T-cell (primary cell): ENCODE results near the gene MARCHF6. TPM values are rescaled to one million over a fixed set of nuclear protein-coding genes. Genes with fewer than 3 reads are reported as not detected.
"Not testable (repeated sequence)": the region's sequence is repeated elsewhere in the genome, so short reads cannot be mapped to it uniquely, and the experiment has no call there.

Source experiments
- ATAC-seq, 4 experiments: fragments of 200-7000 bp in 3 of 4; fragments of 150-1000 bp in 1 of 4; cut with Tn5 transposase; replicated peaks in 1 of 4; 1 replicate in 3 of 4; 2 replicates in 1 of 4; pipeline ENCODE4 v1.10.0; 2021; ENCODE audit warnings: moderate library complexity in 3 of 4, mild to moderate bottlenecking in 2 of 4, moderate number of reproducible peaks in 1 of 4
- CTCF ChIA-PET, 2 donors: fragments of 300-600 bp; sonication (Branson Sonifier 250); formaldehyde crosslinking; loops; one replicate each; lab custom pipeline; 2022; ENCODE audit warnings: antibody characterized with exemption in 2 of 2; lab: Charles Lee
- POLR2A ChIA-PET, 2 donors: fragments of 300-600 bp; sonication (Branson Sonifier 250); formaldehyde crosslinking; loops; one replicate each; lab custom pipeline; 2022; ENCODE audit warnings: antibody characterized with exemption in 2 of 2; lab: Charles Lee
- DNase-seq, 35 experiments: peaks; one replicate each; pipeline versions ENCODE4 v3.0.0 to v3.0.0-alpha.2; 2013 to 2023
- H3K27ac ChIP-seq: one replicate; pipeline ENCODE4 v1.5.1; 2013; ENCODE audit warnings: low read length
- H3K27me3 ChIP-seq, 2 experiments: replicated peaks in 1 of 2; 1 replicate in 1 of 2; 2 replicates in 1 of 2; pipeline versions ENCODE4 v1.6.1 to v1.7.0; 2013; ENCODE audit warnings: low read length in 1 of 2, mixed read lengths in 1 of 2; ENCODE audit not compliant: control insufficient read depth in 2 of 2, insufficient read depth in 2 of 2; ENCODE audit errors: extremely low read depth in 1 of 2
- H3K36me3 ChIP-seq, 2 donors: 1 replicate in 1 of 2; 2 replicates in 1 of 2; pipeline versions ENCODE4 v1.6.1 to v1.7.0; 2013; ENCODE audit warnings: low read length in 1 of 2; ENCODE audit not compliant: control insufficient read depth in 2 of 2, insufficient read depth in 1 of 2; ENCODE audit errors: extremely low read depth in 1 of 2
- H3K4me1 ChIP-seq, 2 experiments: 1 replicate in 1 of 2; 2 replicates in 1 of 2; pipeline versions ENCODE4 v1.6.1 to v1.7.0; 2013; ENCODE audit warnings: low read length in 2 of 2, mixed read lengths in 1 of 2; ENCODE audit not compliant: insufficient read depth in 2 of 2, control insufficient read depth in 1 of 2; ENCODE audit errors: extremely low read depth in 1 of 2
- H3K4me3 ChIP-seq, 2 donors: 1 replicate in 1 of 2; 2 replicates in 1 of 2; pipeline versions ENCODE4 v1.5.1 to v1.7.0; 2013; ENCODE audit warnings: mild to moderate bottlenecking in 2 of 2, low read length in 1 of 2, moderate library complexity in 1 of 2; ENCODE audit not compliant: control insufficient read depth in 1 of 2; ENCODE audit errors: extremely low read depth in 1 of 2
- H3K9me3 ChIP-seq: 2 replicates; pipeline ENCODE4 v1.7.0; 2013
- H3K27ac Mint-ChIP-seq, 2 donors: one replicate each; pipeline ENCODE4 v1.8.0; 2020 to 2021; ENCODE audit warnings: mild to moderate bottlenecking in 2 of 2, mixed read lengths in 2 of 2
- H3K27me3 Mint-ChIP-seq, 2 donors: one replicate each; pipeline ENCODE4 v1.8.0; 2021 to 2022; ENCODE audit warnings: mixed read lengths in 2 of 2
- H3K36me3 Mint-ChIP-seq: one replicate; pipeline ENCODE4 v1.8.0; 2021; ENCODE audit warnings: mixed read lengths
- H3K4me1 Mint-ChIP-seq, 3 donors: one replicate each; pipeline ENCODE4 v1.8.0; 2020 to 2022; ENCODE audit warnings: mixed read lengths in 3 of 3, mild to moderate bottlenecking in 1 of 3
- H3K4me3 Mint-ChIP-seq, 3 donors: one replicate each; pipeline ENCODE4 v1.8.0; 2020 to 2022; ENCODE audit warnings: mild to moderate bottlenecking in 3 of 3, mixed read lengths in 3 of 3, moderate library complexity in 3 of 3
- H3K9me3 Mint-ChIP-seq, 3 donors: one replicate each; pipeline ENCODE4 v1.8.0; 2020 to 2022; ENCODE audit warnings: mixed read lengths in 3 of 3
- WGBS: methylation state at CpG from one replicate; pipeline ENCODE4 v1.1.5; 2013; ENCODE audit warnings: missing lambda C conversion rate; ENCODE audit not compliant: insufficient coverage; 5-methylcytosine and 5-hydroxymethylcytosine counted together
- total RNA-seq, 35 experiments: library from RNA in 6 of 35; stranded (reverse) in 6 of 35; fragments of 120-200 nt in 1 of 35; gene quantifications; one replicate each; pipeline versions ENCODE4 v1.2.1 to v1.2.4 and lab custom pipeline; 2013 to 2026

MARCHF6 gene
- total RNA-seq, 5 donors from 2014 or later (not counting 1 experiment from before 2014, with no cell fraction given) = 146 to 185 (median 167) TPM

- ChIA-PET CTCF (interaction anchor here in 1 of 2 donors (0.5 to 0.7 kb wide), 3 partner anchors 20 to 87 kb away, joined by 3 to 4 read pairs (median 4); no protein-coding TSS in a partner anchor), POLR2A (interaction anchor here in 1 of 2 donors (1.8 kb wide), 1 partner anchor 12 kb away, joined by 4 read pairs; no protein-coding TSS in a partner anchor)
- H3K27me3 Mint-ChIP-seq, H3K27ac ChIP-seq, ATAC-seq, H3K4me3 ChIP-seq, DNase-seq, H3K9me3 Mint-ChIP-seq, H3K27me3 ChIP-seq, H3K36me3 ChIP-seq, H3K9me3 ChIP-seq: not testable (repeated sequence)
- Mint-ChIP-seq H3K36me3 (peaks cover 23% of the 10 kb centered on the region), H3K4me1 (peaks cover 85 to 94% (median 87%) of the 10 kb centered on the region in 3 donors), H3K27ac (peak overlapping the region in 1 of 2 donors; percentile 12), H3K4me3 (peak overlapping the region in 1 of 3 donors; percentile 24)
- peaks cover 2 to 41% of the 10 kb centered on the region in 2 experiments for H3K4me1 ChIP-seq
- no CpG with 5 or more reads among the region's 2 CpGs for WGBS
These were observed 17.9 kb downstream of the MARCHF6 start for GRCh38 chr5:10371369-10371768.

- CTCF ChIA-PET = no interaction called here
- DNase-seq = no peak
- H3K27ac ChIP-seq = no peak overlapping the region
These were observed 19.5 kb downstream of the MARCHF6 start for GRCh38 chr5:10372726-10373709.

GRCh38 chr5:10374046-10375022 is 20.8 kb downstream of the MARCHF6 start:
- DNase-seq (no peak), ATAC-seq (no peak)
- Histone ChIP-seq H3K36me3 (peaks cover 0 to 9% of the 10 kb centered on the region in 2 donors), H3K27ac (no peak overlapping the region), H3K4me3 (no peak overlapping the region), H3K27me3 (no peaks in the 10 kb centered on the region), H3K4me1 (peaks cover 7 to 32% of the 10 kb centered on the region in 2 experiments), H3K9me3 (no peaks in the 10 kb centered on the region)
- Mint-ChIP-seq H3K36me3 (peaks cover 30% of the 10 kb centered on the region), H3K9me3 (no peaks in the 10 kb centered on the region), H3K4me3 (peak overlapping the region in 1 of 3 donors; percentile 3), H3K27me3 (no peaks in the 10 kb centered on the region), H3K4me1 (peaks cover 77 to 89% (median 83%) of the 10 kb centered on the region in 3 donors), H3K27ac (peak overlapping the region in 1 of 2 donors; percentile 22)
- POLR2A ChIA-PET = no interaction called here
- CTCF ChIA-PET = interaction anchor here in 1 of 2 donors (0.6 kb wide), 1 partner anchor 17 kb away, joined by 5 read pairs; no protein-coding TSS in a partner anchor
- 94% methylated on average over 7 of the region's 11 CpGs for WGBS

More at GRCh38 chr5:10372726-10373709, 19.5 kb downstream of the MARCHF6 start:
- H3K4me1 ChIP-seq = peaks cover 7 to 42% of the 10 kb centered on the region in 2 experiments
- H3K9me3 ChIP-seq = no peaks in the 10 kb centered on the region
- no peaks in the 10 kb centered on the region for H3K27me3 ChIP-seq
- H3K36me3 ChIP-seq = peaks cover 0 to 7% of the 10 kb centered on the region in 2 donors
- H3K36me3 Mint-ChIP-seq = peaks cover 28% of the 10 kb centered on the region
- H3K4me3 Mint-ChIP-seq = no peak overlapping the region
- no peaks in the 10 kb centered on the region for H3K9me3 Mint-ChIP-seq
- peak in 1 of 4 experiments; percentile 16 for ATAC-seq
- H3K27ac Mint-ChIP-seq = peak overlapping the region in 1 of 2 donors; percentile 39
- no peaks in the 10 kb centered on the region for H3K27me3 Mint-ChIP-seq
- WGBS = 91% methylated on average over 7 of the region's 8 CpGs
- H3K4me1 Mint-ChIP-seq = peaks cover 83 to 94% (median 86%) of the 10 kb centered on the region in 3 donors
- no peak overlapping the region for H3K4me3 ChIP-seq
- POLR2A ChIA-PET = interaction anchor here in 1 of 2 donors (0.9 kb wide), 1 partner anchor 13 kb away, joined by 5 read pairs; no protein-coding TSS in a partner anchor

GRCh38 chr5:10375146-10375545 is 21.7 kb downstream of the MARCHF6 start:
- 100% methylated on average over 9 of the region's 29 CpGs for WGBS
- DNase-seq, CTCF ChIA-PET, H3K27me3 Mint-ChIP-seq, H3K27ac ChIP-seq, H3K4me3 ChIP-seq, H3K27me3 ChIP-seq, ATAC-seq, H3K4me3 Mint-ChIP-seq, POLR2A ChIA-PET, H3K27ac Mint-ChIP-seq, H3K9me3 ChIP-seq, H3K9me3 Mint-ChIP-seq: not testable (repeated sequence)
- Mint-ChIP-seq H3K36me3 (peaks cover 33% of the 10 kb centered on the region), H3K4me1 (peaks cover 72 to 82% (median 78%) of the 10 kb centered on the region in 3 donors)
- peaks cover 0 to 15% of the 10 kb centered on the region in 2 donors for H3K36me3 ChIP-seq
- peaks cover 7 to 30% of the 10 kb centered on the region in 2 experiments for H3K4me1 ChIP-seq

GRCh38 chr5:10376544-10376943 is 23.0 kb downstream of the MARCHF6 start:
- Mint-ChIP-seq H3K27ac (no peak overlapping the region), H3K27me3 (no peaks in the 10 kb centered on the region), H3K9me3 (no peaks in the 10 kb centered on the region), H3K4me1 (peaks cover 65 to 76% (median 67%) of the 10 kb centered on the region in 3 donors), H3K36me3 (peaks cover 41% of the 10 kb centered on the region), H3K4me3 (peak overlapping the region in 1 of 3 donors; percentile 46)
- Histone ChIP-seq H3K9me3 (no peaks in the 10 kb centered on the region), H3K4me1 (peaks cover 7 to 29% of the 10 kb centered on the region in 2 experiments), H3K27me3 (no peaks in the 10 kb centered on the region), H3K27ac (no peak overlapping the region), H3K36me3 (peaks cover 0 to 15% of the 10 kb centered on the region in 2 donors), H3K4me3 (no peak overlapping the region)
- ATAC-seq (no peak), DNase-seq (no peak)
- ChIA-PET CTCF (no interaction called here), POLR2A (no interaction called here)
- 92% methylated on average over 9 of the region's 11 CpGs for WGBS
